Stromal cell of bone marrow (primary cell): Measurements from ENCODE around the gene LARP6.
"Not testable (repeated sequence)": the region's sequence is repeated elsewhere in the genome, so short reads cannot be mapped to it uniquely, and the experiment has no call there.

Experiments
- DNase-seq: peaks from one replicate; pipeline ENCODE4 v3.0.0-alpha.2; 2012; ENCODE audit warnings: low read depth

LARP6 gene

GRCh38 chr15:70858614-70859321, 4.8 kb upstream of the LARP6 start:
- not testable (repeated sequence) for DNase-seq

- DNase-seq: no peak
Measured at GRCh38 chr15:70857562-70858285, 3.8 kb upstream of the LARP6 start.

- peak; percentile 99 for DNase-seq
Measured at GRCh38 chr15:70856884-70857561, 3.1 kb upstream of the LARP6 start.

GRCh38 chr15:70856177-70856883, 2.4 kb upstream of the LARP6 start:
- no peak for DNase-seq

GRCh38 chr15:70855764-70856163, 1.8 kb upstream of the LARP6 start:
- DNase-seq: no peak

GRCh38 chr15:70854666-70854976, 664 bp upstream of the LARP6 start:
- no peak for DNase-seq

- no peak for DNase-seq
Measured at GRCh38 chr15:70853318-70853972, 512 bp downstream of the LARP6 start.

GRCh38 chr15:70852501-70853317, 1.2 kb downstream of the LARP6 start:
- DNase-seq: no peak

GRCh38 chr15:70851889-70852288, 2.1 kb downstream of the LARP6 start:
- DNase-seq: no peak

GRCh38 chr15:70845602-70846360, 8.2 kb downstream of the LARP6 start:
- no peak for DNase-seq

GRCh38 chr15:70837476-70837875, 16.5 kb downstream of the LARP6 start:
- DNase-seq: no peak

GRCh38 chr15:70835841-70836240, 18.1 kb downstream of the LARP6 start:
- DNase-seq: no peak

GRCh38 chr15:70835415-70835814, 18.5 kb downstream of the LARP6 start:
- no peak for DNase-seq

- no peak for DNase-seq
Measured at GRCh38 chr15:70834999-70835398, 19.0 kb downstream of the LARP6 start.

- no peak for DNase-seq
Measured at GRCh38 chr15:70833861-70834765, 19.8 kb downstream of the LARP6 start.

- DNase-seq: no peak
Measured at GRCh38 chr15:70833422-70833821, 20.5 kb downstream of the LARP6 start.

- no peak for DNase-seq
Measured at GRCh38 chr15:70832176-70832575, 21.8 kb downstream of the LARP6 start.

GRCh38 chr15:70831094-70831911, 22.7 kb downstream of the LARP6 start:
- DNase-seq: no peak

GRCh38 chr15:70830615-70831014, 23.3 kb downstream of the LARP6 start:
- DNase-seq: no peak
